ENCODE measurements around the gene TTLL3.
"Not testable (repeated sequence)": the region's sequence is repeated elsewhere in the genome, so short reads cannot be mapped to it uniquely, and the experiment has no call there.

TTLL3 gene

DNA sequence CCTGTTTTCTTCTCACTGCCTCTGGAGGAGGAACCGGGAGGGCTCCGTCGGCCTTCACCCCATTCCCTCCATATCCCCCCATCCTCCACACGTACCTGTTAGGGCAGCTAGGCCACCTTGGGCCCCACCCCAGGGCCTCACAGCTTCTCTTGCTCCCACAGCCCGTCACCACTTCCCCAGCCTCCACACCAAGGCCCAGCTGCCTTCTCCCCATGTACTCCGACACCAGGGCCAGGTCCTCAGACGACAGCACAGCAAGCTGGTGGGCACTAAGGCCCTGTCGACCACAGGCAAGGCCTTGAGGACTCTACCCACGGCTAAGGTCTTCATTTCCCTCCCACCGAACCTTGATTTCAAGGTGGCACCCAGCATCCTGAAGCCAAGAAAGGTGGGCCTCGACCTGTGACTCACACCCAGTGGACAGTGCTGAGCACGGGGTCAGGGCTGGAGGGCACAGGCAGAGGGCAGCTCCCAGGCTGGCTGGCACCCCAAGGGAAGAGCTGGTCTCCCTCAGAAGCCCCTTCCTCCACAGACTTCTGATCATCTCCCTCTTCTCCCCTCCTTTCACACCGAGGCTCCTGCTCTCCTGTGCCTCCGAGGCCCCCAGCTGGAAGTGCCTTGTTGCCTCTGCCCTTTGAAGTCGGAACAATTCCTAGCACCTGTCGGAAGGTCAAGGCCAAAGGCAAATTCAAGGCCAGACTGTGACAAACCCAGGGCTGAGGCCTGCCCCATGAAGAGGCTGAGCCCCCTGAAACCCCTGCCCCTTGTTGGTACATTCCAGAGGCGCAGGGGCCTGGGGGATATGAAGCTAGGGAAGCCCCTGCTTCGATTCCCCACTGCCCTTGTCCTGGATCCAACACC, 24.7 kb downstream of the TTLL3 start:
- Mint-ChIP-seq H3K4me1 (peaks cover 11% of the 10 kb centered on the region), H3K4me3 (no peak overlapping the region), H3K9me3 (no peaks in the 10 kb centered on the region), H3K27me3 (no peaks in the 10 kb centered on the region), H3K27ac (no peak overlapping the region)
- ATAC-seq: no peak
- DNase-seq: no peak

DNA sequence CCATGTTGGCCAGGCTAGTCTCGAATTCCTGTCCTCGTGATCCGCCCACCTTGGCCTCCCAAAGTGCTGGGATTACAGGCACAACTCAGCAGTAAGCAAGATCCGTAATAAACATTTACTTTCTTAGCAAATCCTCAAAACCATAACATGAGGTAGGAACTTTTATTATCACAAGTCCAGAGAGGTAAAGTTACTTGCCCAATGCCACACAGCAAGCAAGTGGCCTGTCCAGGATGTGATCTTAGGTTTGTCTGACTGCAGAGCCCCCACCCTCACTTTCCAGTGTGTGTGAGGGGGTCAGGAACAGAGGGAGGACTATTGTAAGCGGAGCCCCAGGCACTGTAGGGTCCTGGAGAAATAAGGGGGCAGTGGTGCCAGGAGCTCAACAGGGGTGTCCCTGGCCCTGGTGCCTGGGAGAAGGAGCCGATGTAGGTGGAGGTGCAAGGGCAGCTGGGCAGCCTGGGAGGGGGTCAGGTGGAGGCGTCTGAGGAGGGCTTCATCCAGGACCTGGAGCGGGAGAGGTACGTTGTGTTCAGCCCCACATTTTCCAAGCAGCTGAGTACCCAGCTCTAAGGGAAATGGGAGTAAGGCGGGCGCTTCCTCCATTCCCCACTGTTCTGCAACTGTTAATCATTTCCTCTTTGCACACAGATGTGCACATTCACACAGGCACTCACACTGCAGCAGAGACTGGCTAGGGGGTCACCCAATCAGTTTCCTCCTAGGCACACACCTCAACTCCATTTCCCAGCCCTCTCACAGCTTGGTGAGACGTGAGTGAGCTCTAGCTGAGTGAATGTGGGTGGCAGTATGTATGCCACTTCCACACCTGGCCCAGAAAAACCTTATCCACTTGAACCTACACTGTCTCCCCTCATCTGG, 27.9 kb downstream of the TTLL3 start:
- Mint-ChIP-seq H3K9me3 (no peaks in the 10 kb centered on the region), H3K27ac (peak overlapping the region; percentile 13 to 63), H3K27me3 (no peaks in the 10 kb centered on the region), H3K4me1 (peaks cover 13% of the 10 kb centered on the region), H3K4me3 (no peak overlapping the region)
- ATAC-seq: no peak
- DNase-seq: no peak

DNA sequence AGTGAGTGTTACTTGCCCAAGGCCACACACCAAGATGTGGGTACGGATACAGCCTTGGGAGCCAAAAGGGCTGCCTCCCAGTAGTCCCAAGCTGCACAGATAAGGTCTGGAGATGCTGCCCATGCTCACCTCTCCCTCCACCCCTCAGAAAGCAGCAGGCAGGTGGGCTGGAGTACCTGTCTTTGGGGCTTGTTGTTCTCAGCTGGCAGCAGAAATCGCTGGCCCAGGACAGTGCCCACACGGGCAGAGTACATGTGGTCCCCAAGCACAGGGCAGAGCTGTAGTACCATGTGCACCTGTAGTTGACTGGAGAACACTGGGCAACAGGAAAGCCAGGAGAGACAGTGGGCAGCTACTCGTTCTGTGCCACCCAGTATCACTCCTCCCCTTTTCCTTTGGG, 28.8 kb downstream of the TTLL3 start:
- Mint-ChIP-seq H3K27me3 (no peaks in the 10 kb centered on the region), H3K4me3 (no peak overlapping the region), H3K9me3 (no peaks in the 10 kb centered on the region), H3K27ac (no peak overlapping the region), H3K4me1 (peaks cover 19% of the 10 kb centered on the region)
- ATAC-seq (no peak), DNase-seq (no peak)

DNA sequence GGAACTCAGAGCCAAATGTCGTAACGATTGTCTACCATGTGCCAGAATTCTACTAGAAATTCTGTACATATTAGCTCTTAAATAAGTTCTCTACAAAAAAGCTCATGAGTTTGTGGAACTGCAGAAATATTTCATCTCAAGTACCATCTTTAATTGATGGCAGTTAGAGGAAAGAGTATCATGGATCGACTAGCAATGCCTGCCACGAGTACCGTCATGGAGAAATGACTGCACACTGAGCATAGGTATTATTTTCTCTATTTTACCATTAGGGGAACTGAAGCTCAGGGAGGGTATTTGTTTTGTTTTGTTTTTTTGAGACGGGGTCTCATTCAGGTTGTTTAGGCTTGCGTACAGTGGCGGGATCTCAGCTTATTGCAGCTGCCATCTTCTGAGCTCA, 31.0 kb downstream of the TTLL3 start:
- H3K27me3 Mint-ChIP-seq: no peaks in the 10 kb centered on the region
- ATAC-seq (no peak), DNase-seq (no peak)
- no peak overlapping the region for H3K4me3 Mint-ChIP-seq
- no peaks in the 10 kb centered on the region for H3K9me3 Mint-ChIP-seq
- H3K4me1 Mint-ChIP-seq: peaks cover 40% of the 10 kb centered on the region
- H3K27ac Mint-ChIP-seq: peak overlapping the region in 1 of 2 donors; percentile 27

DNA sequence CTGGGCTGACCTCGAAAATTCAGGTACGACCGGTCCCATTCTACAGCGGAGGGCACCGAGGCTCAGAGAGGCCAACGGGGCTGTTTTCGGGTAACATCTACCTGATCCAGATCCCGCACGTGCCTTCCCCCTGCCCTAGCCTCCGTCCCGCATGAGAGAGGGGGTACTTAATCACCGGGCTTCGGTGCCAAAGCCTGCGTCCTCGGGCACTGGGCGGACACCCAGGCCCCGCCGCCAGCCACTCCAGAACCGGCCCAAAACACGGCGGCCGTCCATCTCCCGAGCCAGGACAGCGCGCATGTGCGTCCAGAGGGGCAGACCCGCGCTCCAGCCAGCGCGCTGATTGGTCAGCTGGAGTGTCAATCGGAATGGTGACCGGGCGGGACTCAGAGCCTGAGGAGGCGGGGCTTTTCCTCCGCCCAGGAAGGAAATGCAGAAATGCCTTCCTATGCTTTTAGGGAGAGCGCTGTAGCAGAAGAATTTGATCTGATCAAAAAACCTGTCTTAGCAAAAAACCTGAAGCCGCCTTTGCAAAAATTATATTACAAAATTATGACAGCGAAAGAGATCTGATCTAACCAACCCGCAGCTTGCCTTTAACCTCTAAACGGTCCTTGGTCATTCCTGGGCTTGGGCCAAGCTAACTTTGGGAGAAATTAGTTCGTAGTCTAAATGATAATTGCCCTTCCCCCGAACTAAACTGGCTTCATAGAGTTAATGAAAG, 33.8 kb downstream of the TTLL3 start, which contains the start of gene RPUSD3:
TSS of gene RPUSD3 (minus strand) at position 294 of the 724 bp plus-strand sequence. CDS start at position 276, 18 bp downstream.
- peak; percentile 96 to 98 for DNase-seq
- Mint-ChIP-seq H3K4me3 (peak within 1 kb of the TSS; percentile 99 to 100), H3K27me3 (no peaks in the 10 kb centered on the region), H3K27ac (peak within 1 kb of the TSS; percentile 96 to 99), H3K9me3 (no peaks in the 10 kb centered on the region), H3K4me1 (peaks cover 46% of the 10 kb centered on the region)
- peak; percentile 98 for ATAC-seq

DNA sequence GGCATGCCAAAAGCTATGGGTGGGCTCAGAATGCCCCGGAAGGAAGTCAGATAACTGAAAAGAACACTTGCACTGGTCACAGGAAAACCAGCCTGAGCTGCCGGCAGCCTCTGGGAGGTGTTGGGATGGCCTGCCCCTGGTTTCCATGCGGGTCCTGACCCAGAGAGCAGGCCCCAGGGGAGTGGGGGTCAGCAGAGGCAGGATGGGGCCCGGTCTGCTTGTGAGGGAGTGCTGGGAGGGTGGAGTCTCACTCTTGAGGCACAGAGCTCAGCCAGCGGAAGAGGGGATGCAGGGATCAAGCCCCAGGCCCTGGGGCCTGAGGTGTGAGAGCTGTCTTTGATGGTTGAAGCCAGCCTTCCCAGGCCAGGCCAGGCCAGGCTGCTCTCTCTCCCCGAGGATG, 36.2 kb downstream of the TTLL3 start:
- Mint-ChIP-seq H3K9me3 (no peaks in the 10 kb centered on the region), H3K27ac (no peak overlapping the region), H3K4me1 (peaks cover 46% of the 10 kb centered on the region), H3K27me3 (no peaks in the 10 kb centered on the region), H3K4me3 (no peak overlapping the region)
- DNase-seq (no peak), ATAC-seq (no peak)

DNA sequence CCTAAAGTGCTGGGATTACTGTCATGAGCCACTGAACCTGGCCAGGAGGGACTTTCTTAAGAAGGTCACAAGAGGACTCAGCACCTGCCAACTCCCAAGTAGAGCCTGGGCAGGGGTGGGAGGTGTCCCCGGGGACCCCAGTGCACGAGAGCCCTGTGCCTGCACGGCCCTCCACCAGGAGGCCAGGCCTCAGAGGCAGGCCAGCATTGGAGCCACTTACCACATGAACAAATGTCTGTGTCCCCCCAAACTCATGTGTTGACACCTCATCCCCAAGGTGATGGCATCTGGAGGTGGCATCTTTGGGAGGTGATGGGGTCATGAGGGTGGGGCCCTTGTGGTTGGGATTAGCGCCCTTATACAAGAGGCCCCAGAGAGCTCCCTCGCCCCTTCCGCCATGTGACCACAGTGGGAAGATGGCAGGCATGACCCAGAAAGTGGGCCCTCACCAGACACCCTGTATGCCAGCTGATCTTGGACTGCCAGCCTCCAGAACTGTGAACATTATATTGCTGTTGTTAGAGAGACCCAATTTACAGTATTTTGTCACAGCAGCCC, 36.9 kb downstream of the TTLL3 start:
- ATAC-seq: no peak
- H3K9me3 Mint-ChIP-seq: no peaks in the 10 kb centered on the region
- peaks cover 42% of the 10 kb centered on the region for H3K4me1 Mint-ChIP-seq
- H3K4me3 Mint-ChIP-seq: no peak overlapping the region
- H3K27me3 Mint-ChIP-seq: no peaks in the 10 kb centered on the region
- DNase-seq: no peak
- no peak overlapping the region for H3K27ac Mint-ChIP-seq

DNA sequence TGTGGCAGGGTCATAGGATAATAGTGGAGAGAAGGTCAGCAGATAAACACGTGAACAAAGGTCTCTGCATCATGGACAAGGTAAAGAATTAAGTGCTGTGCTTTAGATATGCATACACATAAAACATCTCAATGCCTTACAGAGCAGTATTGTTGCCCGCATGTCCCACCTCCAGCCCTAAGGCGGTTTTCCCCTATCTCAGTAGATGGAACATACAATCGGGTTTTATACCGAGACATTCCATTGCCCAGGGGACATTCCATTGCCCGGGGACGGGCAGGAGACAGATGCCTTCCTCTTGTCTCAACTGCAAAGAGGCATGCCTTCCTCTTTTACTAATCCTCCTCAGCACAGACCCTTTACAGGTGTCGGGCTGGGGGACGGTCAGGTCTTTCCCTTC, 37.8 kb downstream of the TTLL3 start:
- not testable (repeated sequence) for H3K4me3 Mint-ChIP-seq, H3K9me3 Mint-ChIP-seq, H3K27ac Mint-ChIP-seq, DNase-seq, ATAC-seq, H3K27me3 Mint-ChIP-seq
- H3K4me1 Mint-ChIP-seq: peaks cover 34% of the 10 kb centered on the region

DNA sequence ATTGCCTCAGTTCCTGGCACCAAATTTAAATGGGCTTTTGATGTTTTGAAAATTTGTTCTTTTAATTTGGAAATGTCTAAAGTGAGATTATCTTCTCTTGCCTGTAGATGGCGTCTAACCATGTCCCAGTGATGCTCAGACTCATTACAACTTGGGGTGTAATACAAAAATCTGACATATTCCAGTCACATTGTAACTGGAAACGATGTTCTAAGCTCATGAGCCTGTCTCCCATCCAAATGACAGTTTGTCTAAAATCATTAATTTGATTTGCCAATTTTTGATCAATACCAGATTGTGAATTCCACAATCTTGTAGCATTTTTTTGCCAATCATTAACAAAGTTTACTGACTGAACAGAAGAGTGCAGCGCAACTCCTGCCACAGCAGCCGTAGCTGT, 38.8 kb downstream of the TTLL3 start:
- DNase-seq, H3K27me3 Mint-ChIP-seq, H3K27ac Mint-ChIP-seq, ATAC-seq, H3K4me3 Mint-ChIP-seq, H3K9me3 Mint-ChIP-seq: not testable (repeated sequence)
- peaks cover 36% of the 10 kb centered on the region for H3K4me1 Mint-ChIP-seq

DNA sequence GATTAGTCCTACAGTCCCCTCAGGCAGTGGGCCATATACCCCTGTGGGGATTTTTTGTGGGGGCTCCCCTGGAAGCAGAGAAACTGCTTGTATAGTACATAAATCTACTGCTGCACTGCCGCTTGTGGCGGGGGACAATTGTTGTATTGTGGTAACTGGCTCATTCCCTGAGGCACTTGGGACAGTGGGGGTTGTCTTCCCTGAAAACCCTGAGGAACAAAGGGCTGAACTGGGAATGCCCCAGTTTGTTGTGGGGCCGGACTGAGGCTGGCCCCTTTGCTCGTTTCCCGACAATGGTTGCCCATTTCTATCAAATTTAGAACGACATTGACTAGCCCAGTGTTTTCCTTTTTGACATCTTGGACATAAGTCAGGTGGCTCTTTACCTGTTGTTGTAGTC, 41.3 kb downstream of the TTLL3 start:
- H3K4me1 Mint-ChIP-seq: peaks cover 13% of the 10 kb centered on the region
- ATAC-seq, DNase-seq, H3K9me3 Mint-ChIP-seq, H3K27me3 Mint-ChIP-seq, H3K4me3 Mint-ChIP-seq: not testable (repeated sequence)
- H3K27ac Mint-ChIP-seq: peak overlapping the region in 1 of 2 donors; percentile 55

DNA sequence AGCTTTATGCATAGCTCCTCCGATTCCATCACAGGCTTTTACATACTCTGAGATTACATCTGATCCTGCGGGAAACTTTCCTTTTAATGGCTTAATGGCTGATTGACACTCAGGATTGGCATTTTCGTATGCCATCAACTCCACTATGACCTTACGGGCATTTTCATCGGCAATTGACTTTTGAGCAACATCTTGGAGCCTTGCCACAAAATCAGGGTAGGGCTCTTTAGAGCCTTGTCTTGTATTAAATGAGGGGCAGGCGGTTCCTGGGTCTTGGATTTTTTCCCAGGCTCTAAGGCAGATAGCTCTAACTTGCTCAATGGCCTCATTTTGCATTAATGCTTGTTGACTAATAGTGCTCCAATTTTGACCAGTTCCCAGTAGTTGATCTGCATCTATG, 41.9 kb downstream of the TTLL3 start:
- not testable (repeated sequence) for H3K27ac Mint-ChIP-seq, H3K4me3 Mint-ChIP-seq, H3K27me3 Mint-ChIP-seq, ATAC-seq, DNase-seq, H3K9me3 Mint-ChIP-seq
- peaks cover 13% of the 10 kb centered on the region for H3K4me1 Mint-ChIP-seq

DNA sequence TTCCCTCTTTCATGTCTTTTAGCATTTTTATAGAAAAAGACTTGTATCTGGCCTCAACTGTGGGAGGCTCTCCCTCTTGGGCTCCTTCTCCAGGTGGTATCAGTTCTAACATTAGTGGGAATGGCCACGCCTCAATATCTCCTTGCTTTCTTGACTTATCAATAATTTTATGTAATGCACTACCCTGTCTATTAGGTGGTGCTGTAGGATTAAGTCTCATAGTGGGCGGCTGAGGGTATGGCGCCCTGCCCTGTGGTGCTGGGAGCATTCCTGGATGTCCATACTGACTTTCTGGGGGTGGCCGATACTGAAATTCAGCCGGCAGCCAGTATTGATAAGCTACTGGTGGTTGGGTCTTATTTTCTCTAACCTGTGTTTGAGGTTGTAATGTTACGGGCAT, 42.5 kb downstream of the TTLL3 start:
- no peak for ATAC-seq
- no peaks in the 10 kb centered on the region for H3K9me3 Mint-ChIP-seq
- peaks cover 13% of the 10 kb centered on the region for H3K4me1 Mint-ChIP-seq
- no peak for DNase-seq
- H3K27ac Mint-ChIP-seq: no peak overlapping the region
- peaks cover 8% of the 10 kb centered on the region for H3K27me3 Mint-ChIP-seq
- no peak overlapping the region for H3K4me3 Mint-ChIP-seq

DNA sequence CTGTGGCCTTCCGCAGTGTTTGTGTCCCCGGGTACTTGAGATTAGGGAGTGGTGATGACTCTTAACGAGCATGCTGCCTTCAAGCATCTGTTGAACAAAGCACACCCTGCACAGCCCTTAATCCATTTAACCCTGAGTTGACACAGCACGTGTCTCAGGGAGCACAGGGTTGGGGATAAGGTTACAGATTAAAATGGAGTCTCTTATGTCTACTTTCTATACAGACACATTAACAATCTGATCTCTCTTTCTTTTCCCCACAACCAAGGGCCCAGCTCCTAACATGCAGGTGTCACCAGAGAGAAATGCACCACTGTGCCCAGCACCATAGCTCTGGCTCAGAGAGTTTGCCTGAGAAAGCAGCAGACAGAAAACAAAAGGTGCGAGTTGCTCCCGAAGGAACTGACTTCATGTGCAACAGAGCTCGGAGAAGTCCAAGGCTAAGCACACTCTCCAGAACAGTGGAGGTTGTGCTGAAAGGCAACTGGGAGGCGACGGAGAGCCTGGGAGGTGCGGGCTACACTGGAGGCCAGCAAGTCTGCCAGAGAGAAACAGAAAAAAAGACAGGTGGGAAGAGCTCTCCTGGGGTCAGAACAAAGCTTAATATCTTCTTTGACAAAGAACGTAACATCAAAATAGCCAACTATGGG, 44.4 kb downstream of the TTLL3 start:
- H3K4me3 Mint-ChIP-seq, H3K4me1 Mint-ChIP-seq, H3K9me3 Mint-ChIP-seq, ATAC-seq, H3K27me3 Mint-ChIP-seq, DNase-seq: not testable (repeated sequence)
- H3K27ac Mint-ChIP-seq: peak overlapping the region in 1 of 2 donors; percentile 49

DNA sequence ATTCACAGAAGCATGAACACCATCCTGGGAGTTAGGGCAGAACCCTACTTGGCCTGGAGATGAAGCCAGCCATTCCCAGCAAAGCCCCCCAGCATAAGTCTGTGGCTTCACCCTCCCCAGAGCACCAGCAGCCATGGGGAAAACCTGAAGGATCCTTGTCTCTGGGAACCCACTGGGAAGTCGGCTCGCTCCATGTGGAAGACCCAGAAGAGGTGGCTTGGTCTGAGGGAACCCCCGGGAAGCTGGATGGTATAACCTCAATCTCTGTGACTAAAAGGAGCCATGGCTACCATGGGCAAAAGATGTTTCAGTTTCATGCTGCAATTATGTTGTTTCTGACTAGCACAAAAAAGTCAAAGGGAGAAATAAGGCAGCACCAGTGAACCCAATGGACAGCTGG, 45.5 kb downstream of the TTLL3 start:
- Mint-ChIP-seq H3K4me1 (peaks cover 8% of the 10 kb centered on the region), H3K27me3 (peaks cover 8% of the 10 kb centered on the region), H3K27ac (no peak overlapping the region), H3K4me3 (no peak overlapping the region), H3K9me3 (no peaks in the 10 kb centered on the region)
- ATAC-seq (no peak), DNase-seq (no peak)

DNA sequence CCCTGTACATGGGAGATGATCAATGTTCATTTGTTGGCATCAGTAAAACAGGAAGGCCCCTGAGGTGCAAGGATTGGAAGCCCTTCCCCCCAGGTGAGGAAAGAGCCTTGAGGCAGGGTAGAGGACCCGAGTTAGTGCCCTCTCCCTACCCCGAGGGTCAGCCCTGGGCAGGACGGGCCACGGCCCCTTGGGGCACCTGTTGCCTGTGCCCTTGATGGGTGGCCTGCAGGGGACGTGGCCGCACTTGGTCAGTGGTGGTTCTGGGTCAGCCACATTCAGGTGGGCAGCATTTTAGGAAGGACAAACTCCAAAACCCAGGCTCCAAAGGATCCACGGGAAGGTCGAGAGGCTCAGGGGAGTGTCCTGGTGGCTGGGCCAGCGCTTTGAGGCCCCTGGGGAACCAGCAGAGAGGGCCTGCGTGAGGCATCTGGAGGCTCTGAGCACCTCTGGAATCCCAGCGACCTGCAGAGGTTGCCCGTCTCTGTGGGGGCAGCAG, 49.5 kb downstream of the TTLL3 start:
- Mint-ChIP-seq H3K27me3 (peaks cover 12% of the 10 kb centered on the region), H3K9me3 (no peaks in the 10 kb centered on the region), H3K4me1 (peaks cover 8% of the 10 kb centered on the region), H3K27ac (no peak overlapping the region), H3K4me3 (no peak overlapping the region)
- DNase-seq (no peak), ATAC-seq (no peak)
